ENCODE results near the gene SLC38A1.
A peak's percentile ranks its signal among the peaks of the same experiment; 100 is the strongest.

Gene SLC38A1

DNA sequence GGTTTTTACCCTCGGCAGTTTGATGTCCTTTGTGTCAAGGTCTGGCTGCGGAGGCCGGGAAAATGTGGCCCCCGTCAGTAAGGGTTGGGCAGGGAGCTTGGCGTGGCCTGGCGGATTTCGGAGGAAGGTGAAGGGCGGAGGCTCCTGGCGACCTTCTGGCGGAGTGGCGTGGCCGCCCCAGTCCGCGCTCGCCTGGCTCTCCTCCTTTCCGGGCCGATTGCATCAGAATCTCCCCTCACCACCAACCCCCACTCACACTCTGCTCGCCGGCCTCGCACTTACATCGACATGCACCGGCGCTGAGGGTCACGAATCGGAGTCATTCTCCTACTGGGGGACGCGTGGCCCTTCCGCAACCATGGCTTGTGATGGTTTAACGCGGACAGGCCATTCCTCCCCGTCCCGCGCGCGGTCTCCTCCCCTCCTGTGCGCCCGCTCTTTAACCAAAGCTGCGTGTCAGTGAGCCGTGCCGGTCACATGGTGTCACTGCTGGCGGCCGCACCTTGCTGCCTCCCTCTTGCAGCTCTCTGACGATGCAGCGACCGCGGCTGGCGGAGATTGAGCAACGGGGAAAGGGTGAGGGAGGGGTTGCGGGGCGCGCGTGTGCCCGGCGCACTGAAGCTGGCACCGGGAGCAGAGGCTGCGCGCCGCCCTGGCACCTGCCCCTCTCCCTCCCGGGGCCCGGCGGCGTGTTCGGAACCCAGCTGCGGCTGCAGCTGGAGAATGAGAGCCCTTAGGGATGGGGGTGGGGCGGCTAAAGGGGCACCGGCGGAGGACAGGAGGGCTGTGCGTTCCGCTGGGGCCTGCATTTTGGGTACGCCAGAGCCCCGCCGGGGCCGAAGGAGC lies at the start of gene SLC38A1:
SLC38A1 (minus strand) TSS at position 461 of the 846 bp plus-strand sequence. CDS start 29,243 bp downstream, outside the sequence.
- no peak for TF ChIP-seq ZNF274 (IDR thresholded peaks at IDR 0.05; ENCODE audit: low read depth, low read length)
- TF ChIP-seq SUZ12 (IDR thresholded peaks at IDR 0.05; ENCODE audit: extremely low read depth, insufficient read depth, insufficient read length) = no peak
- TF ChIP-seq YY1 (IDR thresholded peaks at IDR 0.05; ENCODE audit: insufficient read depth, insufficient read length) = no peak
- no peak for DNase-seq (ENCODE audit: low read depth, low spot score)
- no peaks in the 10 kb centered on the region for H3K27me3 ChIP-seq (ENCODE audit: insufficient read depth, insufficient read length)
- peak within 1 kb of the TSS; percentile 87 for H3K9ac ChIP-seq (ENCODE audit: insufficient read length, low read depth)
- no peaks in the 10 kb centered on the region for H3K9me3 ChIP-seq (ENCODE audit: insufficient read depth, low read length)
- H3K4me1 ChIP-seq (ENCODE audit: insufficient read depth, insufficient read length) = peaks cover 3% of the 10 kb centered on the region
- H3K36me3 ChIP-seq (ENCODE audit: insufficient read depth, insufficient read length, low read length) = peaks cover 5% of the 10 kb centered on the region
- H3K4me3 ChIP-seq (ENCODE audit: insufficient read length, low read depth) = peak within 1 kb of the TSS; percentile 91

DNA sequence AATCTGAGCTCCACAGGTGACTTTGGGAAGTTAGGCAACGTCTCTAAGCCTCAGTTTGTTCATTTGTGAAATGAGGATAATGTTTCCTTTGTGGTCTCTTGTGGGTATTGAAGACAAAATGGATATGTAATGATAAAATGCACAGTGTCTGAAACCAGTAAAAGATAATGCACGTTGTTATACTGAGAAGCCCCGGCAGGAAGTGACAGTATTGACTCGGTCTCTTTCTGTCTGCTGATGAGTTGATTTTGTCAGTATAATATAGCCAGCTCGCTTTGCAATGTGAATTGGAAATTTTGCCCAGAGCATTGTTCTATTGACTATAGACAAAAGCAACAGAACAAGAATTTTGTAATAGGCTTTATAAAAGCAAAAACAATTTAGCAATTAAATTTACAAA lies 49.2 kb upstream of the SLC38A1 start:
- Histone ChIP-seq H3K4me3 (ENCODE audit: insufficient read length, low read depth) (no peak overlapping the region), H3K9me3 (ENCODE audit: insufficient read depth, low read length) (peaks cover 39% of the 10 kb centered on the region), H3K36me3 (ENCODE audit: insufficient read depth, insufficient read length, low read length) (no peaks in the 10 kb centered on the region), H3K27me3 (ENCODE audit: insufficient read depth, insufficient read length) (no peaks in the 10 kb centered on the region), H3K9ac (ENCODE audit: insufficient read length, low read depth) (no peak overlapping the region), H3K4me1 (ENCODE audit: insufficient read depth, insufficient read length) (no peaks in the 10 kb centered on the region)
- DNase-seq (ENCODE audit: low read depth, low spot score) = no peak
- no peak for TF ChIP-seq YY1 (IDR thresholded peaks at IDR 0.05; ENCODE audit: insufficient read depth, insufficient read length)
- TF ChIP-seq ZNF274 (IDR thresholded peaks at IDR 0.05; ENCODE audit: low read depth, low read length) = no peak
- no peak for TF ChIP-seq SUZ12 (IDR thresholded peaks at IDR 0.05; ENCODE audit: extremely low read depth, insufficient read depth, insufficient read length)

DNA sequence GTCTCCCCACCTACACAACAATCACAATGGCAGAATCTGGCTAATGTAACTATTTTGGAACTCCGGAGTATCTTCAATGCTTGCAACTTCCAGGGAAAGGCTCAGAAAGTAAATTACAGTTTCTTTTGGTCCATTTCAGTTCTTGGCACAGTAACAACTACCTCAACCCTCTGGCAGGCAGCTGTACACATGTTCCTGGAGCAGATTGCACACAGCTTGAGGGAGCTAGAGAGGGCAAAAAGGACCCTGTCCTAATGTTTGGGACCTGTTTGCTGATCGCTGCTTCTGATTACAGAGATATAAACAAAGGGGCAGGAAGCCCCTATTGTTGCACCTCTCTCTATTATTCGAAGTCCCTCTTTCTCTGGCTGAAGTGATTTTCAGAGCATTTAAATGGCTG lies 35.2 kb upstream of the SLC38A1 start:
- Histone ChIP-seq H3K9ac (ENCODE audit: insufficient read length, low read depth) (no peak overlapping the region), H3K27me3 (ENCODE audit: insufficient read depth, insufficient read length) (no peaks in the 10 kb centered on the region), H3K4me1 (ENCODE audit: insufficient read depth, insufficient read length) (no peaks in the 10 kb centered on the region), H3K4me3 (ENCODE audit: insufficient read length, low read depth) (no peak overlapping the region), H3K9me3 (ENCODE audit: insufficient read depth, low read length) (peaks cover 15% of the 10 kb centered on the region; the same call in 1 of the 2 replicates), H3K36me3 (ENCODE audit: insufficient read depth, insufficient read length, low read length) (no peaks in the 10 kb centered on the region)
- TF ChIP-seq SUZ12 (IDR thresholded peaks at IDR 0.05; ENCODE audit: extremely low read depth, insufficient read depth, insufficient read length) = no peak
- no peak for TF ChIP-seq ZNF274 (IDR thresholded peaks at IDR 0.05; ENCODE audit: low read depth, low read length)
- TF ChIP-seq YY1 (IDR thresholded peaks at IDR 0.05; ENCODE audit: insufficient read depth, insufficient read length) = no peak
- DNase-seq (ENCODE audit: low read depth, low spot score) = no peak

DNA sequence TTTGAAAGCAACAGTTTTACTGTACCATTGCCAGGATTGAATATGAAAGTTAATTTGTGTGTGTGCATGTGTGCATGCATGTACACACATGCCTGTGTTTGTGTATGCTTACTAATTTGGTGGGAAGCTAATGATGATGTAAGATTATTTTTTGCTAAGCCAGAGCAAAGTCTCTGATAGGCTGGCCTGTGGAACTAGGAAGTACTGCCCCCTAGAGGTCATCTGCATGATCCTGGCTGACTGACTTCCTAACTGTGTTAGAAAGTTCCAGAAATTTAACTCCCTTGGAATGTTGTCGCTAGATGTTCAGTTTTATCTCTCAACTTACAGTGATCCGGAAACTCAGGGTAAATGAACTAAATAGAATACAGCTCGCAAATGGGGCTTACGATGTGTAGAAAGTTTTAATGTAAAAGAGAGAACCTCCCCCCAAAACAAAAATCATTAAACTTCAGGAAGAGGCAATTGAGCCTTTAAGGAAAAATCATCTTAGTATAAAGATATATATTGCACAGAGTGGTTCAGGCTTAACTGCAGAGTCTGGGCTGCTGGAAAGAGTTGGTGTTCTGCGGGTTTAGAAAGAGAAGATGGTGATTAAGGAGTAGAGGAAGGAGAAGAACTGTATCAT lies 34.3 kb upstream of the SLC38A1 start:
- H3K27me3 ChIP-seq (ENCODE audit: insufficient read depth, insufficient read length) = no peaks in the 10 kb centered on the region
- DNase-seq (ENCODE audit: low read depth, low spot score) = no peak
- H3K4me3 ChIP-seq (ENCODE audit: insufficient read length, low read depth) = no peak overlapping the region
- no peaks in the 10 kb centered on the region for H3K4me1 ChIP-seq (ENCODE audit: insufficient read depth, insufficient read length)
- TF ChIP-seq ZNF274 (IDR thresholded peaks at IDR 0.05; ENCODE audit: low read depth, low read length) = no peak
- no peak for TF ChIP-seq YY1 (IDR thresholded peaks at IDR 0.05; ENCODE audit: insufficient read depth, insufficient read length)
- TF ChIP-seq SUZ12 (IDR thresholded peaks at IDR 0.05; ENCODE audit: extremely low read depth, insufficient read depth, insufficient read length) = no peak
- peaks cover 15% of the 10 kb centered on the region; the same call in 1 of the 2 replicates for H3K9me3 ChIP-seq (ENCODE audit: insufficient read depth, low read length)
- no peaks in the 10 kb centered on the region for H3K36me3 ChIP-seq (ENCODE audit: insufficient read depth, insufficient read length, low read length)
- H3K9ac ChIP-seq (ENCODE audit: insufficient read length, low read depth) = no peak overlapping the region

DNA sequence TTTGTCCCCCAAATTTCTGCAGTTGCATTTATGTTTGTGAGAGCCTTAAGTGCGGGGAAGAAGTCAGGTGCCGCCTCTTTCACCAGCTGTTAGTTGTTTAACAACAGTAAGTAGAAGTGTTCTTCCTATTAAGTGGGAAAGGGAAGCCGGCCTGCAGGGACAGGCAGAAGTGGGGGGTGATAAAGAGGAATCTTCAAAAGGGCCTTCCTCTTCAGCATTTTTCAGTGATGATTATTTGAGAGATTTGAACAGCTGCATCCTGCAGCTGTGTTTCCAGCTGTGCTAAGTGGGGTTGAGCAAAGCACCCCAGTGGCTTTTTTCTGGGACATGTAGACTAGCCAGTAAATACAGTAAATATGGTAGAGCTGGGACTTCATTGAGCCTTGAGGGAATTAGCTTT lies 32.1 kb upstream of the SLC38A1 start:
- Histone ChIP-seq H3K9me3 (ENCODE audit: insufficient read depth, low read length) (peaks cover 15% of the 10 kb centered on the region; the same call in 1 of the 2 replicates), H3K4me1 (ENCODE audit: insufficient read depth, insufficient read length) (no peaks in the 10 kb centered on the region), H3K9ac (ENCODE audit: insufficient read length, low read depth) (no peak overlapping the region), H3K36me3 (ENCODE audit: insufficient read depth, insufficient read length, low read length) (no peaks in the 10 kb centered on the region), H3K27me3 (ENCODE audit: insufficient read depth, insufficient read length) (no peaks in the 10 kb centered on the region), H3K4me3 (ENCODE audit: insufficient read length, low read depth) (no peak overlapping the region)
- TF ChIP-seq ZNF274 (IDR thresholded peaks at IDR 0.05; ENCODE audit: low read depth, low read length) (no peak), SUZ12 (IDR thresholded peaks at IDR 0.05; ENCODE audit: extremely low read depth, insufficient read depth, insufficient read length) (no peak), YY1 (IDR thresholded peaks at IDR 0.05; ENCODE audit: insufficient read depth, insufficient read length) (no peak)
- DNase-seq (ENCODE audit: low read depth, low spot score) = no peak

DNA sequence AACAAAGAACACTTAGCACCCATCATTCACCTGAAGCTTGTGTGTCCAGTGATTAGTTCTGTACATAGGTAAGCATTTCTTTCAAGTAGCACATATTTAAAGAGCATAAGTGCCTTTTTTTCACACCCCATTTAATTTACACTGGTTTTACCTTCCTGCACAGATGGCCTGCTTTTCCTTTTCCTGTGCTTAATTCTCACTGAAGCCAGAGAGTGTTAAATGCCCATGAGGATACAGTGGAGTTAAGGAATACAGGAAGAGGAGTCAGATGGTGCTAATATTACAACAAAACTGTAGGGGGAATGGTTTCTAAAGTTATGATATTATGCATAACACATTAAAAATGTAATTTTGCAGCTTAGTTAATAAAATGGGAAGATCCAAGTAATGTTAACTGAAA lies 31.0 kb upstream of the SLC38A1 start:
- H3K36me3 ChIP-seq (ENCODE audit: insufficient read depth, insufficient read length, low read length) = no peaks in the 10 kb centered on the region
- no peak for TF ChIP-seq ZNF274 (IDR thresholded peaks at IDR 0.05; ENCODE audit: low read depth, low read length)
- TF ChIP-seq SUZ12 (IDR thresholded peaks at IDR 0.05; ENCODE audit: extremely low read depth, insufficient read depth, insufficient read length) = no peak
- no peak for TF ChIP-seq YY1 (IDR thresholded peaks at IDR 0.05; ENCODE audit: insufficient read depth, insufficient read length)
- DNase-seq (ENCODE audit: low read depth, low spot score) = no peak
- H3K4me1 ChIP-seq (ENCODE audit: insufficient read depth, insufficient read length) = no peaks in the 10 kb centered on the region
- no peaks in the 10 kb centered on the region for H3K27me3 ChIP-seq (ENCODE audit: insufficient read depth, insufficient read length)
- H3K4me3 ChIP-seq (ENCODE audit: insufficient read length, low read depth) = no peak overlapping the region
- no peak overlapping the region for H3K9ac ChIP-seq (ENCODE audit: insufficient read length, low read depth)
- peaks cover 6% of the 10 kb centered on the region; the same call in 1 of the 2 replicates for H3K9me3 ChIP-seq (ENCODE audit: insufficient read depth, low read length)

DNA sequence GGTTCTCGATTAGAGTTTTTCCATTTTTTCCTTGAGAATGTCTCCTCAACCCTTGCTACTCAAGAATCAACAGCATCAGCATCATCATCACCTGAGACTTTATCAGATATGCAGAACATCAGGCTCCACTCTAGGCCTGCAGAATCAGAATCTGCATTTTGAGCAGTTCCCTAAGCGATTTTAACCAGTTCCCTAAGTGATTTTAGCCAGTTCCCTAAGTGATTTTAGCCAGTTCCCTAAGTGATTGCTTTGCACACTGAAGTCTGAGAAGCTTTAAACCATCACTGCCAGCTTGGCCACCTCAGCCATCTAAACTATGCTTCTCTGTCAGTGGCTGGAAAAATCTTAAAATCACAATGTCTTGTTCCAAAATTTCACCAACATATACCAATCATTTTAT lies 29.4 kb upstream of the SLC38A1 start:
- DNase-seq (ENCODE audit: low read depth, low spot score) = no peak
- no peak overlapping the region for H3K9ac ChIP-seq (ENCODE audit: insufficient read length, low read depth)
- H3K36me3 ChIP-seq (ENCODE audit: insufficient read depth, insufficient read length, low read length) = no peaks in the 10 kb centered on the region
- no peak overlapping the region for H3K4me3 ChIP-seq (ENCODE audit: insufficient read length, low read depth)
- H3K4me1 ChIP-seq (ENCODE audit: insufficient read depth, insufficient read length) = no peaks in the 10 kb centered on the region
- H3K9me3 ChIP-seq (ENCODE audit: insufficient read depth, low read length) = peaks cover 6% of the 10 kb centered on the region; the same call in 1 of the 2 replicates
- no peaks in the 10 kb centered on the region for H3K27me3 ChIP-seq (ENCODE audit: insufficient read depth, insufficient read length)
- TF ChIP-seq SUZ12 (IDR thresholded peaks at IDR 0.05; ENCODE audit: extremely low read depth, insufficient read depth, insufficient read length) (no peak), YY1 (IDR thresholded peaks at IDR 0.05; ENCODE audit: insufficient read depth, insufficient read length) (no peak), ZNF274 (IDR thresholded peaks at IDR 0.05; ENCODE audit: low read depth, low read length) (no peak)
